H1 (cell line): ENCODE measurements around the gene GPR137.
A peak's percentile ranks its signal among the peaks of the same experiment; 100 is the strongest.

Experiments used
- KDM4A ChIP-seq: IDR thresholded peaks from one replicate; pipeline ENCODE4 v1.7.1; 2012; ENCODE audit warnings: low read depth, mild to moderate bottlenecking, moderate library complexity, low read length, inconsistent platforms; ENCODE audit not compliant: severe bottlenecking
- MAFK ChIP-seq: IDR thresholded peaks from 2 replicates; pipeline ENCODE4 v1.6.1; 2012; ENCODE audit warnings: low read depth, mild to moderate bottlenecking, improper control_type of control experiment, low read length
- NRF1 ChIP-seq: IDR thresholded peaks from 2 replicates; pipeline ENCODE4 v1.6.1; 2011; ENCODE audit warnings: mild to moderate bottlenecking, low read depth, low read length, improper control_type of control experiment
- POLR2A ChIP-seq, 2 experiments: IDR thresholded peaks; 1 replicate in 1 of 2; 2 replicates in 1 of 2; pipeline ENCODE4 v1.6.1; 2011; ENCODE audit warnings: low read depth in 2 of 2, low read length in 2 of 2, mild to moderate bottlenecking in 2 of 2; ENCODE audit errors: control extremely low read depth in 1 of 2
- RNF2 ChIP-seq: fragments of 200-900, 300-1000 bp; sonication (generic); IDR thresholded peaks from 2 replicates; pipeline ENCODE4 v1.7.1; 2016; ENCODE audit warnings: borderline replicate concordance, low read depth, mild to moderate bottlenecking, antibody characterized with exemption, low read length; ENCODE audit not compliant: poor library complexity, severe bottlenecking; ENCODE audit errors: missing control alignments
- YY1 ChIP-seq: IDR thresholded peaks from 2 replicates; pipeline ENCODE4 v1.6.1; 2011; ENCODE audit warnings: low read depth, mild to moderate bottlenecking, low read length
- TF ChIP-seq, protein P1 (sequence below), 3 experiments: IDR thresholded peaks; 1 replicate in 2 of 3; 2 replicates in 1 of 3; pipeline versions ENCODE4 v1.5.1 to v1.6.1; 2011; ENCODE audit warnings: low read length in 3 of 3, mild to moderate bottlenecking in 3 of 3, inconsistent platforms in 2 of 3, low read depth in 1 of 3, moderate library complexity in 1 of 3; ENCODE audit not compliant: insufficient read depth in 1 of 3; ENCODE audit errors: control extremely low read depth in 1 of 3
- TF ChIP-seq, protein P2 (sequence below): IDR thresholded peaks from 2 replicates; pipeline ENCODE4 v1.6.1; 2011; ENCODE audit warnings: low read depth, mild to moderate bottlenecking, low read length; ENCODE audit not compliant: insufficient read depth
- TF ChIP-seq, protein P3 (sequence below): IDR thresholded peaks from 2 replicates; pipeline ENCODE4 v1.6.1; 2012; ENCODE audit warnings: inconsistent platforms
- TF ChIP-seq, protein P4 (sequence below): IDR thresholded peaks from 2 replicates; pipeline ENCODE4 v1.6.1; 2011; ENCODE audit warnings: low read length, improper control_type of control experiment
- TF ChIP-seq, protein P5 (sequence below): IDR thresholded peaks from 2 replicates; pipeline ENCODE4 v1.6.1; 2012; ENCODE audit warnings: inconsistent platforms

DNA sequence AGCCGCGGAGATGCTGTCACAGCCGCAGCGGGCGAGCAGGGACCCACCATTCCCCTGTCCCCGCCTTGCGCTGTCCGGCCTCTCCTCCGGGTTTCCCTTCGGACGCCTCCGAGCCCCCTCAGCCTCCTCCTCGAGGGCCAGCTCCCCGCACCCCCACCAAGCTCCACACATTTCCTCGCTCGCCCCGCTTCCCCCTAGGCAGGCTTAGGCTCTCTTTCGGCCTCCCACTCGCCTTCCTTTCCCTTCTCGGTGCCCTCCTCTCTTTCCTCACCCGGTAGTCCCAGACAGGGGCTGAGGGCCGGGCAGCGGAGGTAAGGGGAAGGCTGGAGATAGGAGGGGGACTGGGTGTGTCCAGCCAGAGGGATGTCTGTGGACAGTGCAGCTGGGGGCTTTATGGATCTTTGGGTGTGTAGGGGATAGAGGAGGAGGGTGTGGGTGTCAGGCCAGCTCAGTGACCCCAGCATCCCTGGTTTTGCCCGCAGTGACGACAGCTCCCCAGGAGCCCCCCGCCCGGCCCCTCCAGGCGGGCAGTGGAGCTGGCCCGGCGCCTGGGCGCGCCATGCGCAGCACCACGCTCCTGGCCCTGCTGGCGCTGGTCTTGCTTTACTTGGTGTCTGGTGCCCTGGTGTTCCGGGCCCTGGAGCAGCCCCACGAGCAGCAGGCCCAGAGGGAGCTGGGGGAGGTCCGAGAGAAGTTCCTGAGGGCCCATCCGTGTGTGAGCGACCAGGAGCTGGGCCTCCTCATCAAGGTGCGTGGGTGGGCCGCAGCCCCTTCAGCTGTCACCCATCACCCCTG, 7.0 kb downstream of the GPR137 start:
- TF ChIP-seq, protein P1, sequence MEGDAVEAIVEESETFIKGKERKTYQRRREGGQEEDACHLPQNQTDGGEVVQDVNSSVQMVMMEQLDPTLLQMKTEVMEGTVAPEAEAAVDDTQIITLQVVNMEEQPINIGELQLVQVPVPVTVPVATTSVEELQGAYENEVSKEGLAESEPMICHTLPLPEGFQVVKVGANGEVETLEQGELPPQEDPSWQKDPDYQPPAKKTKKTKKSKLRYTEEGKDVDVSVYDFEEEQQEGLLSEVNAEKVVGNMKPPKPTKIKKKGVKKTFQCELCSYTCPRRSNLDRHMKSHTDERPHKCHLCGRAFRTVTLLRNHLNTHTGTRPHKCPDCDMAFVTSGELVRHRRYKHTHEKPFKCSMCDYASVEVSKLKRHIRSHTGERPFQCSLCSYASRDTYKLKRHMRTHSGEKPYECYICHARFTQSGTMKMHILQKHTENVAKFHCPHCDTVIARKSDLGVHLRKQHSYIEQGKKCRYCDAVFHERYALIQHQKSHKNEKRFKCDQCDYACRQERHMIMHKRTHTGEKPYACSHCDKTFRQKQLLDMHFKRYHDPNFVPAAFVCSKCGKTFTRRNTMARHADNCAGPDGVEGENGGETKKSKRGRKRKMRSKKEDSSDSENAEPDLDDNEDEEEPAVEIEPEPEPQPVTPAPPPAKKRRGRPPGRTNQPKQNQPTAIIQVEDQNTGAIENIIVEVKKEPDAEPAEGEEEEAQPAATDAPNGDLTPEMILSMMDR (IDR thresholded peaks at IDR 0.05; ENCODE audit: control extremely low read depth in 1 of 3, insufficient read depth in 1 of 3, low read depth in 1 of 3, low read length in 3 of 3) = no peak
- TF ChIP-seq NRF1 (no peak), POLR2A (IDR thresholded peaks at IDR 0.05; ENCODE audit: control extremely low read depth in 1 of 2, low read depth in 2 of 2, low read length in 2 of 2) (no peak), MAFK (no peak), KDM4A (no peak), YY1 (no peak), RNF2 (peak; percentile 18)
- TF ChIP-seq, protein P2, sequence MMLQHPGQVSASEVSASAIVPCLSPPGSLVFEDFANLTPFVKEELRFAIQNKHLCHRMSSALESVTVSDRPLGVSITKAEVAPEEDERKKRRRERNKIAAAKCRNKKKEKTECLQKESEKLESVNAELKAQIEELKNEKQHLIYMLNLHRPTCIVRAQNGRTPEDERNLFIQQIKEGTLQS = no peak
- TF ChIP-seq, protein P3, sequence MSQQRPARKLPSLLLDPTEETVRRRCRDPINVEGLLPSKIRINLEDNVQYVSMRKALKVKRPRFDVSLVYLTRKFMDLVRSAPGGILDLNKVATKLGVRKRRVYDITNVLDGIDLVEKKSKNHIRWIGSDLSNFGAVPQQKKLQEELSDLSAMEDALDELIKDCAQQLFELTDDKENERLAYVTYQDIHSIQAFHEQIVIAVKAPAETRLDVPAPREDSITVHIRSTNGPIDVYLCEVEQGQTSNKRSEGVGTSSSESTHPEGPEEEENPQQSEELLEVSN = no peak
- TF ChIP-seq, protein P4, sequence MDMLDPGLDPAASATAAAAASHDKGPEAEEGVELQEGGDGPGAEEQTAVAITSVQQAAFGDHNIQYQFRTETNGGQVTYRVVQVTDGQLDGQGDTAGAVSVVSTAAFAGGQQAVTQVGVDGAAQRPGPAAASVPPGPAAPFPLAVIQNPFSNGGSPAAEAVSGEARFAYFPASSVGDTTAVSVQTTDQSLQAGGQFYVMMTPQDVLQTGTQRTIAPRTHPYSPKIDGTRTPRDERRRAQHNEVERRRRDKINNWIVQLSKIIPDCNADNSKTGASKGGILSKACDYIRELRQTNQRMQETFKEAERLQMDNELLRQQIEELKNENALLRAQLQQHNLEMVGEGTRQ = no peak
- TF ChIP-seq, protein P5, sequence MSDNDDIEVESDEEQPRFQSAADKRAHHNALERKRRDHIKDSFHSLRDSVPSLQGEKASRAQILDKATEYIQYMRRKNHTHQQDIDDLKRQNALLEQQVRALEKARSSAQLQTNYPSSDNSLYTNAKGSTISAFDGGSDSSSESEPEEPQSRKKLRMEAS = no peak
